Measurements from ENCODE around the gene SOX2.

Gene SOX2

DNA sequence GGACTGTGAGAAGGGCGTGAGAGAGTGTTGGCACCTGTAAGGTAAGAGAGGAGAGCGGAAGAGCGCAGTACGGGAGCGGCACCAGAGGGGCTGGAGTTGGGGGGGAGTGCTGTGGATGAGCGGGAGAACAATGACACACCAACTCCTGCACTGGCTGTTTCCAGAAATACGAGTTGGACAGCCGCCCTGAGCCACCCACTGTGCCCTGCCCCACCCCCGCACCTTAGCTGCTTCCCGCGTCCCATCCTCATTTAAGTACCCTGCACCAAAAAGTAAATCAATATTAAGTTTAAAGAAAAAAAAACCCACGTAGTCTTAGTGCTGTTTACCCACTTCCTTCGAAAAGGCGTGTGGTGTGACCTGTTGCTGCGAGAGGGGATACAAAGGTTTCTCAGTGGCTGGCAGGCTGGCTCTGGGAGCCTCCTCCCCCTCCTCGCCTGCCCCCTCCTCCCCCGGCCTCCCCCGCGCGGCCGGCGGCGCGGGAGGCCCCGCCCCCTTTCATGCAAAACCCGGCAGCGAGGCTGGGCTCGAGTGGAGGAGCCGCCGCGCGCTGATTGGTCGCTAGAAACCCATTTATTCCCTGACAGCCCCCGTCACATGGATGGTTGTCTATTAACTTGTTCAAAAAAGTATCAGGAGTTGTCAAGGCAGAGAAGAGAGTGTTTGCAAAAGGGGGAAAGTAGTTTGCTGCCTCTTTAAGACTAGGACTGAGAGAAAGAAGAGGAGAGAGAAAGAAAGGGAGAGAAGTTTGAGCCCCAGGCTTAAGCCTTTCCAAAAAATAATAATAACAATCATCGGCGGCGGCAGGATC is at the start of gene SOX2:
TSS of gene SOX2 (plus strand) at position 601 of the 811 bp plus-strand sequence. CDS start 436 bp downstream, outside the sequence.
- no peak for DNase-seq (ENCODE audit: low read depth)

- no peak for DNase-seq (ENCODE audit: low read depth)
These were observed 28.2 kb upstream of the SOX2 start for GRCh38 chr3:181683563-181683962.

GRCh38 chr3:181687190-181687589 is 24.5 kb upstream of the SOX2 start:
- no peak for DNase-seq (ENCODE audit: low read depth)

GRCh38 chr3:181687731-181688130 is 24.0 kb upstream of the SOX2 start:
- DNase-seq (ENCODE audit: low read depth): no peak

DNA sequence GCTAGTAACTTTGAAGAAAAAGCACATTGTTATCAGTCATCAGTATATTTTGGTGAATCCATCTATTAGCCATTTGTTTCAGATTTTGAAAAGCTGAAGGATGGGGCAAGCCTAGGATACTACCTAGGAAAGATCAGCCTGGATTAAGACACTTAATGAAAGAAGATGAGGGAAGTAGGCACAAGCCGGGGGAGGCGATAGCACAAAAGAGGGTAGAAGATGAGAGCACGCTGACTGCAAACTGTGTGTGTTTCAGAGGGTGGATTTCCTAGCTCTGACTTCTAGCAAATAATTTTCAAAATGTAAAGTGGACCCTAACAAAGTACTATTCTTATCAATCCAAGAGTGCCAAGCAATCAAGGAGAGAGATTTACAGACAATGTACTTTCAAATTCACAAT is 22.2 kb upstream of the SOX2 start:
- no peak for DNase-seq (ENCODE audit: low read depth)

- DNase-seq (ENCODE audit: low read depth): no peak
These were observed 21.0 kb upstream of the SOX2 start for GRCh38 chr3:181690769-181691168.

- no peak for DNase-seq (ENCODE audit: low read depth)
These were observed 19.8 kb upstream of the SOX2 start for GRCh38 chr3:181691901-181692300.

- no peak for DNase-seq (ENCODE audit: low read depth)
These were observed 19.2 kb upstream of the SOX2 start for GRCh38 chr3:181692311-181693145.

GRCh38 chr3:181693280-181693679 is 18.4 kb upstream of the SOX2 start:
- DNase-seq (ENCODE audit: low read depth): no peak

DNA sequence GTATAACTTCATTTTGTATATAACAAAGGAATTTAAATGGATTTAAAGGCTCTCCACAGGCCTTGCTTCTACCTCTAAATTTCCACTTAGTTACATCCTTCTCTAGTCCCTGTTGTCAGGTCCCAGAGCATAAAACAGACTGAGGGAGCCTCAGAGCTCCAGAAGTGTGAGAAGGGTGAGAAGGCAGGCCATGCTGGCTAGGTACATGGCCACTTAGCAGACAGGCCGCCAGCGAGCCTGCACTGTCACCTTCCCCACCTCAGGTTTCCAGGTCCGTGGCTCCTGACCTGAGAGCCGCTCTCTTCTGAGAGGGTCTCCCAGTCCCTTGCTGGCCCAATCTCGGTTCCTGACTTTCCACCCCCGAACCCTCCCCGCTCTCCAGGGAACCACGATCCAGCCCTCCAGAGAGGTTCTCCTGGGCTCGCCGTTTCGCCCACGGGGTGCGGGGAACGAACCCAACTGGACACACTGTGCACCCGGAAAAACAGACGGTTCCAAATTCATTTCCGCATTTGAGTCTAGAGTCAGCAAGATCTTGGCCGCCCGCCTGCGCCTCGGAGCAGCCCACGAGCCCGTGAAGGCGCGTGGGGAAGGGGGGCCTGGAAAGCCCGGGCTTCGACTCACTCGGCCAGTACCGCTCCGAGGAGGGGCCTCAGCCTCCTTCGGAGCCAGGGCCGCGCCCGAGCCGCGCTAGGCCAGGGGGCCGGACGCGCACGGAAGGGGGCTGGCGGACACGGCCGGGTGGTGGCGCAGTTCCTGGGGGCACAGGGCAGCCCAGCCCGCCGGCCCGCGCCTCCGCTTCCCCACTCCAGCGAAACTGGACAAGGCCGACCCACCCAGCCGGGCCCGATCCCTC is 16.7 kb upstream of the SOX2 start:
- no peak for DNase-seq (ENCODE audit: low read depth)

DNA sequence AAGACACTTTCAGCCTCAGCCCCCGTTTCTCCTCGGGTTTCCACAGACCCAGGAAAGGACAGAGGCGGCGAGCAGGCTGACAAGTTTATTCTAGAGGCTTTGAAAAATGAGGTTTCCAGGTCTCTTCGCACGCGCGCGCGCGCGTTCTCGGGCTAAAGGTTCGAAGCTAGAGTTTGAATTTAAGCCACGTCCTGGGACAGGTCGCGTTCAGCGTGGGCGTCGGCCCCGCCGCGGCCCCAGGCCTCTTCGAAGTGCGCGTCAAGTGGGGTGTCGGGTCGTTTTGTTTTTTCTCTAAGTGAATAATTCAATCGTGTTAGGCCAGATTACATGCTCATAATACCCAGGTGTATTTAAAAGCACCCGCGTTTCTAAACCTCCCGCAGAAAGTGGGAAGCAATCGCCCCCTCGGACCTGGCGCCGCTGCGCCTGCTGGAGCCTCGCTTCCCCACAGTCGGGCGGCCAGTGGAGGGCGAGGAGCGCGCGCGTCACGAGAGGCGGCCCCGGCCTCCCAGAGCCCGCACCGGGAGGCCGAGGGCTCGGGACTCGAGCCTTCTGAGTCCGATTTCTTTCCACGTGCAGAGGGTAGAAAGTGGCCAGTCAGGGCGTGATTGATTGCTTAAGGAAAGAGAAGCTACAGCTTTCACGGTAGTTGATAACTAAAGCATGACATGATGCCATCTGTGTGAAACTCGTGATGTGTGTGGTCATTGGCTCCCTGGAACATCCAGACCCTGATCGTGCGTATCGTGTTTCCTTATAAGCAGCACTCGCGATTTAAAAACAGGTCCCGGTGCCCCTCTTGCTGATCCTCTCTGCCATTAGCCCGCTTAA is 15.8 kb upstream of the SOX2 start:
- no peak for DNase-seq (ENCODE audit: low read depth)

DNA sequence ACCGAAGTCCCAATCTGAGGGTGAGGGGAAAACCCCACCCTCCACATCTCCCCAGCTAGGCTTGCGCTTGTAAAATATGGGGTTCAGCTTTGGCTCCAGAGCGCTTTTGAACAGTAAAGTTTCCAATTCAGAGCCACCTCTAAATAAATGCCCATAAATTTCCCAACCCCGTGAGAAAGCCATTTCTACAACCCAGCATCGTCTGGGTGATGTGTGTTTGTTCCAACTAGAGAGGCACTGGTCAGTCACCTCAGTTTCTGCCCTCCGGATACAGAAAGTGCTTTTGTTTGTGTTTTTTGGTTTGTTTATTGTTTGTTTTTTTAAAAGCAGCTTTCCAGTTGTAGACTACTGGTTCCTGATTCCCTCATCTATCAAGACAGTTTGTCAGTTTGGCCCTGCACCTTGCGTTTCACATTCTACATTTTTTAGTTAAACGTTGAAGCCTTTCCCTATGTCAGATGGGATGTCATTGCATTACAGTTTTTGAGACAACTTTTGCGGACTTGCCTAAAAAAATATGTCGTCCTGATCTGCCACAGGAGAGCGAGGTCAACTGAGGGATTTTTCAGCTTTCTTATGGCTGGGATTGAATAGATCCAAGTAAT is 15.0 kb upstream of the SOX2 start:
- no peak for DNase-seq (ENCODE audit: low read depth)

GRCh38 chr3:181698263-181698954 is 13.3 kb upstream of the SOX2 start:
- no peak for DNase-seq (ENCODE audit: low read depth)

- no peak for DNase-seq (ENCODE audit: low read depth)
These were observed 12.4 kb upstream of the SOX2 start for GRCh38 chr3:181699171-181699903.

- peak; percentile 30 for DNase-seq (ENCODE audit: low read depth)
These were observed 11.3 kb upstream of the SOX2 start for GRCh38 chr3:181700168-181701087.

DNA sequence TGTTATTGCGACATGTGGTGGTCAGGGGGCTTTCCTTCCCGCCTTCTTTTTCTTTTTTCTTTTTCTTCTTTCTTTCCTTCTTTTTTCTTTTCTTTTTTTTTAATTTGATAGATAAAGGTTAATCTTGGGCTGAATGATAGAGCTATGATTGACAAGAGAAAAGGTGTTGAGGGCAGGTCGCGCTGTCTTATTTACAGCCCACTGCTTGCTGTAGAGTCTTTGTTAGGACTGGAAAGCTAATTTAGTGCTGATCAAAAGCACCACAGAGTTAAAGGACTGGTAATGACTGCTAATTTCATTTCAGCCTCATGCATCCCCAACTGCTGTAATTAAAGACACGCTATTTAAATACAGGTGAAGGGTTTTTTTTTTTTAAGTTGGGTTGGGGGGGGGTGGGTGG is 10.6 kb upstream of the SOX2 start:
- no peak for DNase-seq (ENCODE audit: low read depth)

GRCh38 chr3:181703601-181704420 is 7.9 kb upstream of the SOX2 start:
- no peak for DNase-seq (ENCODE audit: low read depth)
